Ovary (tissue), 9 donors: ENCODE results near the gene PPP2R5C. TPM values are rescaled to one million over a fixed set of nuclear protein-coding genes. Genes with fewer than 3 reads are reported as not detected.

ENCODE experiments used
- DNase-seq, 5 donors: peaks; one replicate each; pipeline ENCODE4 v3.0.0-alpha.2; 2019 to 2020
- H3K27ac ChIP-seq, 2 donors: fragments of 200-600 bp; one replicate each; pipeline versions ENCODE4 v1.5.1 to v1.8.0; 2019 to 2022
- H3K27me3 ChIP-seq: fragments of 200-600 bp; one replicate; pipeline ENCODE4 v1.8.0; 2022
- H3K36me3 ChIP-seq: fragments of 200-600 bp; sonication (generic); one replicate; pipeline ENCODE4 v1.5.1; 2019
- H3K4me1 ChIP-seq: one replicate; pipeline ENCODE4 v1.8.1; 2013; ENCODE audit warnings: mild to moderate bottlenecking, moderate library complexity; ENCODE audit not compliant: insufficient read depth
- H3K4me3 ChIP-seq: fragments of 200-600 bp; sonication (generic); one replicate; pipeline ENCODE4 v1.5.1; 2017
- H3K9me3 ChIP-seq, 2 donors: fragments of 200-600 bp in 1 of 2; sonication (generic) in 1 of 2; one replicate each; pipeline versions ENCODE4 v1.5.1 to v1.8.1; 2013 to 2019; ENCODE audit warnings: mild to moderate bottlenecking in 1 of 2, moderate library complexity in 1 of 2
- CTCF ChIP-seq, 3 donors: fragments of 450-650 bp in 2 of 3; fragments of 200-600 bp in 1 of 3; IDR thresholded peaks; one replicate each; pipeline versions ENCODE4 v1.5.1 to v1.8.0; 2016 to 2022; ENCODE audit warnings: antibody characterized with exemption in 3 of 3, mild to moderate bottlenecking in 1 of 3
- EP300 ChIP-seq: sonication (generic); formaldehyde crosslinking; IDR thresholded peaks from one replicate; pipeline ENCODE4 v1.6.1; 2017; ENCODE audit warnings: antibody characterized with exemption
- POLR2A ChIP-seq: fragments of 450-650 bp; IDR thresholded peaks from one replicate; pipeline ENCODE4 v1.6.1; 2017; ENCODE audit warnings: antibody characterized with exemption, mild to moderate bottlenecking, moderate library complexity
- WGBS, 3 donors: extraction: QIAGEN DNeasy Blood & Tissue Kit in 1 of 3; methylation state at CpG; one replicate each; pipeline versions ENCODE4 v1.1.5 to v1.1.7; 2013 to 2017; 5-methylcytosine and 5-hydroxymethylcytosine counted together
- intact Hi-C, 4 donors: fragments of 100-400 bp; cut with DNase I; formaldehyde crosslinking; loops; one replicate each; pipeline versions ENCODE4 v1.11.0 to v1.15.1; 2022 to 2023
- polyA plus RNA-seq, 2 donors: library from polyadenylated mRNA; stranded (reverse); fragments of 200-250 nt in 1 of 2; fragments of 350-450 nt in 1 of 2; fragmentation: Illumina TruSeq in 1 of 2; extraction: RNeasy Lipid Tissue Mini Kit (QIAGEN cat#74804) in 1 of 2; gene quantifications; one replicate each; pipeline ENCODE4 v1.2.3, GENCODE V29; 2013 to 2014
- total RNA-seq, 7 donors: library from RNA; depleted of rRNA in 2 of 7; stranded (reverse); fragments of >200 nt in 2 of 7; fragmentation: NEBNext Ultra II Directional in 3 of 7; extraction: Animal tissue kit (Norgen Biotek cat#: 25700) in 3 of 7; gene quantifications; one replicate each; pipeline versions ENCODE4 v1.1.0 to v1.2.4, GENCODE V29; 2016 to 2023
- donor health status: DM: no; HTN: no; CAD: no; lungs with moderate emphysema.
- donor health status: DM: no; HTN: no; CAD: no.
- donor health status: Bipolar disorder and iron deficiency.
- donor health status: DM: yes; HTN: yes; CAD: no.
- donor health status: DM: no; HTN: no; CAD: no.
- donor health status: DM: yes; HTN: yes; CAD: no.

The PPP2R5C gene
- total and polyA plus RNA-seq, 9 donors: 52.8 to 136 (median 96.6) TPM

GRCh38 chr14:101789222-101789621 lies 27.7 kb downstream of the PPP2R5C start:
- TF ChIP-seq CTCF (IDR thresholded peaks at IDR 0.05) (no peak), POLR2A (no peak), EP300 (no peak)
- H3K4me3 ChIP-seq: no peak overlapping the region
- DNase-seq: peak in 1 of 5 donors; percentile 56
- intact Hi-C loops: no loop called here
- no peaks in the 10 kb centered on the region for H3K4me1 ChIP-seq
- WGBS, 3 donors: 57 to 70% (median 62%) methylated on average over 6 of the region's 6 CpGs
- no peak overlapping the region for H3K27ac ChIP-seq
- no peaks in the 10 kb centered on the region for H3K36me3 ChIP-seq
- H3K9me3 ChIP-seq: no peaks in the 10 kb centered on the region
- no peaks in the 10 kb centered on the region for H3K27me3 ChIP-seq

- Histone ChIP-seq H3K27ac (no peak overlapping the region), H3K36me3 (no peaks in the 10 kb centered on the region), H3K9me3 (no peaks in the 10 kb centered on the region), H3K4me3 (no peak overlapping the region), H3K4me1 (no peaks in the 10 kb centered on the region), H3K27me3 (no peaks in the 10 kb centered on the region)
- TF ChIP-seq CTCF (IDR thresholded peaks at IDR 0.05) (no peak), POLR2A (no peak), EP300 (no peak)
- WGBS, 3 donors: 93 to 96% (median 93%) methylated on average over 7 of the region's 7 CpGs
- intact Hi-C loops: no loop called here
- DNase-seq: no peak
Observed at GRCh38 chr14:101790232-101790631, 28.7 kb downstream of the PPP2R5C start.

GRCh38 chr14:101791919-101792572 lies 30.5 kb downstream of the PPP2R5C start:
- Histone ChIP-seq H3K27ac (peak overlapping the region in 1 of 2 donors; percentile 75), H3K4me1 (no peaks in the 10 kb centered on the region), H3K4me3 (peak overlapping the region; percentile 11), H3K9me3 (no peaks in the 10 kb centered on the region), H3K36me3 (no peaks in the 10 kb centered on the region), H3K27me3 (no peaks in the 10 kb centered on the region)
- 16 to 35% (median 21%) methylated on average over 5 of the region's 5 CpGs for WGBS, 3 donors
- intact Hi-C loops: no loop called here
- no peak for DNase-seq
- no peak for TF ChIP-seq CTCF (IDR thresholded peaks at IDR 0.05)

- H3K27ac ChIP-seq: no peak overlapping the region
- WGBS, 3 donors: 94 to 95% (median 95%) methylated on average over 8 of the region's 8 CpGs
- no peak for TF ChIP-seq EP300
- no peak for TF ChIP-seq CTCF (IDR thresholded peaks at IDR 0.05)
- TF ChIP-seq POLR2A: no peak
- no peaks in the 10 kb centered on the region for H3K27me3 ChIP-seq
- DNase-seq: no peak
- H3K9me3 ChIP-seq: no peaks in the 10 kb centered on the region
- no peak overlapping the region for H3K4me3 ChIP-seq
- intact Hi-C loops: no loop called here
- no peaks in the 10 kb centered on the region for H3K36me3 ChIP-seq
- H3K4me1 ChIP-seq: no peaks in the 10 kb centered on the region
Observed at GRCh38 chr14:101796016-101796415, 34.5 kb downstream of the PPP2R5C start.
